ENCODE data around the gene TWNK. TPM values are rescaled to one million over a fixed set of nuclear protein-coding genes. Genes with fewer than 3 reads are reported as not detected.

Gene TWNK
- total RNA-seq, 4 donors from 2014 or later: 8.2 to 19.8 (median 10.0) TPM

- Histone ChIP-seq H3K27ac (peak overlapping the region in 3 of 4 donors; percentile 4 to 55 (median 39)), H3K27me3 (no peaks in the 10 kb centered on the region), H3K4me1 (no peaks in the 10 kb centered on the region), H3K36me3 (no peaks in the 10 kb centered on the region), H3K4me3 (no peak overlapping the region), H3K9me3 (no peaks in the 10 kb centered on the region)
- TF ChIP-seq POLR2A (IDR thresholded peaks at IDR 0.05): no peak
- peak; percentile 18 to 66 (median 55) for TF ChIP-seq CTCF (IDR thresholded peaks at IDR 0.05 in 4 of 5, conservative IDR thresholded peaks at IDR 0.05 in 1 of 5)
- intact Hi-C loops (cut with DNase I; ENCODE audit: low total_unique reads): no loop called here
- no peak for ATAC-seq
- in situ Hi-C loops (cut with MboI; ENCODE audit: low sequenced_read_pairs in 4 of 4): no loop called here
- peak in 1 of 2 donors; percentile 56 for DNase-seq
These were observed 31.5 kb downstream of the TWNK start for GRCh38 chr10:101018600-101019439.

- Histone ChIP-seq H3K36me3 (no peaks in the 10 kb centered on the region), H3K9me3 (no peaks in the 10 kb centered on the region), H3K27me3 (no peaks in the 10 kb centered on the region), H3K27ac (no peak overlapping the region), H3K4me1 (no peaks in the 10 kb centered on the region), H3K4me3 (no peak overlapping the region)
- ATAC-seq: no peak
- intact Hi-C loops (cut with DNase I; ENCODE audit: low total_unique reads) (no loop called here), in situ Hi-C loops (cut with MboI; ENCODE audit: low sequenced_read_pairs in 4 of 4) (no loop called here)
- no peak for DNase-seq
- TF ChIP-seq CTCF (IDR thresholded peaks at IDR 0.05 in 4 of 5, conservative IDR thresholded peaks at IDR 0.05 in 1 of 5) (no peak), POLR2A (IDR thresholded peaks at IDR 0.05) (no peak)
These were observed 32.0 kb downstream of the TWNK start for GRCh38 chr10:101019440-101019703.

- TF ChIP-seq CTCF (IDR thresholded peaks at IDR 0.05 in 4 of 5, conservative IDR thresholded peaks at IDR 0.05 in 1 of 5) (no peak), POLR2A (IDR thresholded peaks at IDR 0.05) (no peak)
- DNase-seq (no peak), ATAC-seq (no peak)
- H3K4me3 ChIP-seq: no peak overlapping the region
- no peaks in the 10 kb centered on the region for H3K9me3 ChIP-seq
- intact Hi-C loops (cut with DNase I; ENCODE audit: low total_unique reads) (no loop called here), in situ Hi-C loops (cut with MboI; ENCODE audit: low sequenced_read_pairs in 4 of 4) (no loop called here)
- no peaks in the 10 kb centered on the region for H3K27me3 ChIP-seq
- no peaks in the 10 kb centered on the region for H3K36me3 ChIP-seq
- H3K4me1 ChIP-seq: no peaks in the 10 kb centered on the region
- H3K27ac ChIP-seq: no peak overlapping the region
These were observed 33.2 kb downstream of the TWNK start for GRCh38 chr10:101020427-101021075.

GRCh38 chr10:101021239-101021638 lies 33.9 kb downstream of the TWNK start:
- TF ChIP-seq CTCF (IDR thresholded peaks at IDR 0.05 in 4 of 5, conservative IDR thresholded peaks at IDR 0.05 in 1 of 5) (no peak), POLR2A (IDR thresholded peaks at IDR 0.05) (no peak)
- Histone ChIP-seq H3K4me3 (no peak overlapping the region), H3K27ac (no peak overlapping the region), H3K9me3 (no peaks in the 10 kb centered on the region), H3K36me3 (no peaks in the 10 kb centered on the region), H3K27me3 (no peaks in the 10 kb centered on the region), H3K4me1 (no peaks in the 10 kb centered on the region)
- DNase-seq: no peak
- intact Hi-C loops (cut with DNase I; ENCODE audit: low total_unique reads): no loop called here
- no peak for ATAC-seq
- in situ Hi-C loops (cut with MboI; ENCODE audit: low sequenced_read_pairs in 4 of 4): no loop called here
